Thoracic aorta (tissue), 2 donors: ENCODE measurements around the gene AMZ1. TPM values are rescaled to one million over a fixed set of nuclear protein-coding genes. Genes with fewer than 3 reads are reported as not detected.

Experiments
- ATAC-seq: fragments of 150-250 bp; one replicate; pipeline ENCODE4 v1.8.0; 2017; ENCODE audit warnings: low read depth; ENCODE audit not compliant: insufficient number of reproducible peaks, low FRiP score
- DNase-seq: peaks from one replicate; pipeline ENCODE4 v3.0.0-alpha.2; 2020; ENCODE audit warnings: low spot score
- H3K27ac ChIP-seq, 2 donors: fragments of 200-600 bp; sonication (generic); 1 replicate in 1 of 2; 2 replicates in 1 of 2; pipeline ENCODE4 v1.5.1; 2016; ENCODE audit warnings: mild to moderate bottlenecking in 2 of 2, moderate library complexity in 2 of 2
- H3K27me3 ChIP-seq: fragments of 200-600 bp; sonication (generic); replicated peaks from 2 replicates; pipeline ENCODE4 v1.6.0; 2016; ENCODE audit warnings: mild to moderate bottlenecking; ENCODE audit not compliant: insufficient read depth
- H3K36me3 ChIP-seq: fragments of 200-600 bp; sonication (generic); one replicate; pipeline ENCODE4 v1.5.1; 2016
- H3K4me1 ChIP-seq, 2 donors: fragments of 200-600 bp; sonication (generic); 1 replicate in 1 of 2; 2 replicates in 1 of 2; pipeline versions ENCODE4 v1.5.1 to v1.6.0; 2016; ENCODE audit warnings: low read depth in 2 of 2, mild to moderate bottlenecking in 1 of 2; ENCODE audit not compliant: control insufficient read depth in 1 of 2
- H3K4me3 ChIP-seq: fragments of 200-600 bp; sonication (generic); 2 replicates; pipeline ENCODE4 v1.5.1; 2016; ENCODE audit warnings: mild to moderate bottlenecking
- H3K9me3 ChIP-seq: fragments of 200-600 bp; sonication (generic); 2 replicates; pipeline ENCODE4 v1.5.1; 2016
- total RNA-seq, 2 donors: library from RNA; depleted of rRNA; stranded (reverse); fragments of >200 nt; gene quantifications; one replicate each; pipeline versions ENCODE4 v1.1.0 to v1.2.3, GENCODE V29; 2016
- TF ChIP-seq, protein P1 (sequence below): fragments of 200-600 bp; sonication (generic); IDR thresholded peaks from one replicate; pipeline ENCODE4 v1.5.1; 2019; ENCODE audit warnings: antibody characterized with exemption

AMZ1 gene
- total RNA-seq, 2 donors from 2014 or later = 1.4 to 3.7 TPM

DNA sequence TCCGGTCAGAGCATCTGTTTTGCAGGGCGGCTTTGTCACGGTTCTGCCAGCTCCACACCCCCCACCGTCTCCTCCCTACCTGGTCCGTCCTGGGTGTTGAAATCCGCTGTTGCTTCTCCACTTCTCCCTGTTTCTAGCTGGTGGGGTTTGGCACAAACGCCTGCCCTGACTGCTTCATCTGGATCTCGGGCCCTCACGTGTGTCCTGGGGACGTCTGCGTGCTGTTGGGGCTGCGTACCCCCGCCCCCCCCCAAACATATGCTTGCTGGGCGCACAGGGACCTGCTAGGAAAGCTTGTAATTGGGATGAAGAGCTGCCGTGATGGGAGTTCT, 11.3 kb downstream of the AMZ1 start:
- Histone ChIP-seq H3K9me3 (no peaks in the 10 kb centered on the region), H3K4me1 (peaks cover 0 to 11% of the 10 kb centered on the region in 2 donors), H3K4me3 (no peak overlapping the region), H3K27ac (no peak overlapping the region), H3K36me3 (no peaks in the 10 kb centered on the region), H3K27me3 (no peaks in the 10 kb centered on the region)
- ATAC-seq (no peak), DNase-seq (no peak)
- TF ChIP-seq, protein P1, sequence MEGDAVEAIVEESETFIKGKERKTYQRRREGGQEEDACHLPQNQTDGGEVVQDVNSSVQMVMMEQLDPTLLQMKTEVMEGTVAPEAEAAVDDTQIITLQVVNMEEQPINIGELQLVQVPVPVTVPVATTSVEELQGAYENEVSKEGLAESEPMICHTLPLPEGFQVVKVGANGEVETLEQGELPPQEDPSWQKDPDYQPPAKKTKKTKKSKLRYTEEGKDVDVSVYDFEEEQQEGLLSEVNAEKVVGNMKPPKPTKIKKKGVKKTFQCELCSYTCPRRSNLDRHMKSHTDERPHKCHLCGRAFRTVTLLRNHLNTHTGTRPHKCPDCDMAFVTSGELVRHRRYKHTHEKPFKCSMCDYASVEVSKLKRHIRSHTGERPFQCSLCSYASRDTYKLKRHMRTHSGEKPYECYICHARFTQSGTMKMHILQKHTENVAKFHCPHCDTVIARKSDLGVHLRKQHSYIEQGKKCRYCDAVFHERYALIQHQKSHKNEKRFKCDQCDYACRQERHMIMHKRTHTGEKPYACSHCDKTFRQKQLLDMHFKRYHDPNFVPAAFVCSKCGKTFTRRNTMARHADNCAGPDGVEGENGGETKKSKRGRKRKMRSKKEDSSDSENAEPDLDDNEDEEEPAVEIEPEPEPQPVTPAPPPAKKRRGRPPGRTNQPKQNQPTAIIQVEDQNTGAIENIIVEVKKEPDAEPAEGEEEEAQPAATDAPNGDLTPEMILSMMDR = no peak

DNA sequence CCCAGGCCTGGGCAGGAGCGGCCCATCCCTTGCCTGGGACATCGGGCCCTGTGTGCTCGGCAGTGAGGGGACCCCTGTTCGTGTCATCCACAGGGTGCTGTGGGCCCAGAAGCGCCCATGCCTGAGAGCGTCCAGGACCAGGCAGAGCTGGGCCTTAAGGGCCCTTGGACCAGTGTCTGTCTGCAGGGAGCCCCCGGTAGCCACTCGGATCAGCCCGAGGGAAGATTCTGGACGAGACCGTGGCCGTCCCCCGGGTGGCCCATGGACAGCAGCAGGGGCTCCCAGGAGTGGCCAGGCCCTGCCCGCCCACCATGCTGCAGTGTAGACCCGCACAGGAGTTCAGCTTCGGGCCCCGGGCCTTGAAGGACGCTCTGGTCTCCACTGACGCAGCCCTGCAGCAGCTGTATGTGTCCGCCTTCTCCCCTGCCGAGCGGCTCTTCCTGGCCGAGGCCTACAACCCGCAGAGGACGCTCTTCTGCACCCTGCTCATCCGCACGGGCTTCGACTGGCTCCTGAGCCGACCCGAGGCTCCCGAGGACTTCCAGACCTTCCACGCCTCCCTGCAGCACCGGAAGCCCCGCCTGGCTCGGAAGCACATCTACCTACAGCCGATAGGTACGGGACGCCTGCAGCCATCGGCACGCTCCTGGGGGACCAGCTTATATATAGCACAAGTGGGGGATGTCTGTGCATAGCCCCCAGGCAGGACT, 12.3 kb downstream of the AMZ1 start:
- peaks cover 0 to 11% of the 10 kb centered on the region in 2 donors for H3K4me1 ChIP-seq
- no peak for ATAC-seq
- no peaks in the 10 kb centered on the region for H3K27me3 ChIP-seq
- DNase-seq = no peak
- TF ChIP-seq, protein P1 = no peak
- H3K9me3 ChIP-seq = no peaks in the 10 kb centered on the region
- H3K36me3 ChIP-seq = no peaks in the 10 kb centered on the region
- H3K4me3 ChIP-seq = no peak overlapping the region
- no peak overlapping the region for H3K27ac ChIP-seq

DNA sequence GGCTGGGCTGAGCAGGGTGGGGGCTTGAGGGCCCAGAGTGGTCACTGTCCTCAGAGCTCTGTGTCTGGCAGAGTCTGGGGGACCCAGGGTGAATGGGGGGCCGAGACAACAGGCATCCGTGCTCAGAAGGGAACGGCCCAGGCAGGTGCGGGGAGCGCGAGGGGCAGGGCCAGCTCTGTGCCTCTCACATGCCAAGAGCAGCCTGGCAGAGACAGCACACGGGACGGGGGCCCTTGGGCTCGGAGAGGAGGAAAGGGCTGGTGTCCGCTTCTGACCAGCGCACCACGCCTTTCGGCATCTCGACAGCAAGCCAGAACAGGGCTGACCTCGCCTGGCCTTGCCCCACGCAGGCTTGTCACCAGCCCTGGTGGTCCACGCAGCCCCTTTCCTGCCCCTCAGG, 13.4 kb downstream of the AMZ1 start:
- Histone ChIP-seq H3K27ac (no peak overlapping the region), H3K27me3 (no peaks in the 10 kb centered on the region), H3K4me1 (peaks cover 0 to 11% of the 10 kb centered on the region in 2 donors), H3K36me3 (no peaks in the 10 kb centered on the region), H3K4me3 (no peak overlapping the region), H3K9me3 (no peaks in the 10 kb centered on the region)
- TF ChIP-seq, protein P1 = no peak
- ATAC-seq (no peak), DNase-seq (no peak)

DNA sequence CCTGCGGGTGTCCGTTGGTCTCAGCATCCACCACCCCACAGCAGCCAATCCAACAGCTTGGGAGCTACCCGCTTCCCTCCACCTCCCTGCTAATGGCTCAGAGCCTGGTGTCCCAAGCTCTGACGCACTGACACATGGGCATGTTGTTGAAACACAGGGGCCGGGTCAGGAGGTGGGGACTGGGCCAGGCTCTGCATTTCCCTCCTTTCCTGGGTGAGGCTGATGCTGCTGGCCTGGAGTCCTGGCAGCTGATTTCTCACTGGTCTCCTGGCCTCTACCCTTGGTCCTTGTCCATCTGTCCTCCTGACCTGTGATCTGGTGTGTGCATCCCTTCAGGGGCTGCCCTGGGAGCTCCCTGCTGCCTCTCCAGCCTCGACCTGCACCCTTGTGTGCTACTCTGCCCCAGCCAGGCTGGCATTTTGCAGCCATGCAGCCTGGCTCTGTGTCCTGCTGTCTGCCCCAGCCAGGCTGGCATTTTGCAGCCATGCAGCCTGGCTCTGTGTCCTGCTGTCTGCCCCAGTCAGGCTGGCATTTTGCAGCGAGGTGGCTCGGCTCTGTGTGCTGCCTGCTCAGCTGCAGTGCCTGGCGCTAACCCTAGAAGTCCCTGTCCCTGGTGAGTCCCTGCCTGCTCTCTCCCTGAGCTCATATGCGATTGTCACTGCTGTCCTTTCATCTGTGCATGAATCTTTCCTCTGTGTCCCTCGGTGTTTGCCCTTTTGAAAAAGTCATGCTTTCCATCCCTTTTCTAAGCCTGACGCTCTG, 14.0 kb downstream of the AMZ1 start:
- ATAC-seq (no peak), DNase-seq (no peak)
- Histone ChIP-seq H3K4me3 (no peak overlapping the region), H3K9me3 (no peaks in the 10 kb centered on the region), H3K4me1 (peaks cover 0 to 11% of the 10 kb centered on the region in 2 donors), H3K27ac (no peak overlapping the region), H3K27me3 (no peaks in the 10 kb centered on the region), H3K36me3 (no peaks in the 10 kb centered on the region)
- TF ChIP-seq, protein P1 = no peak

DNA sequence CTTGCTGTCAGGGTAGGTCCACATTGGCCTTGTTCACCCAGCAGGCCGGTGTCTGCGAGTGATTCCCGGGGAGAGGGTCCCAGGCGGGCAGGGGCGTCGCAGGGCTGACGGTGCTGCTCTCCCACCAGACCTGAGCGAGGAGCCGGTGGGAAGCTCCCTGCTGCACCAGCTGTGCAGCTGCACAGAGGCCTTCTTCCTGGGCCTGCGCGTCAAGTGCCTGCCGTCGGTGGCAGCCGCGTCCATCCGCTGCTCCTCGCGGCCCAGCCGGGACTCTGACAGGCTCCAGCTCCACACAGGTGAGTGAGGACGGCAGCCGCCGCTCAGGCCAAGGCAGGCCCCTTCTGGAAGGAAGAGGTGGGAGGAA, 14.6 kb downstream of the AMZ1 start:
- Histone ChIP-seq H3K27ac (no peak overlapping the region), H3K36me3 (no peaks in the 10 kb centered on the region), H3K4me3 (no peak overlapping the region), H3K27me3 (no peaks in the 10 kb centered on the region), H3K9me3 (no peaks in the 10 kb centered on the region), H3K4me1 (peaks cover 0 to 11% of the 10 kb centered on the region in 2 donors)
- ATAC-seq = no peak
- TF ChIP-seq, protein P1 = no peak
- DNase-seq = no peak
